ENCODE data around the gene STX1A. TPM values are rescaled to one million over a fixed set of nuclear protein-coding genes. Genes with fewer than 3 reads are reported as not detected.

Gene STX1A
- total and polyA plus RNA-seq, 2 of the 8 experiments (the other 6 are each of a cell fraction or from before 2014, with no cell fraction given): 13.5 to 17.5 TPM

- no peak for TF ChIP-seq SIX5 (IDR thresholded peaks at IDR 0.05; ENCODE audit: low read depth, low read length)
- no peak for TF ChIP-seq GTF2F1 (IDR thresholded peaks at IDR 0.05; ENCODE audit: borderline replicate concordance, low read depth, low read length)
- TF ChIP-seq JUN (IDR thresholded peaks at IDR 0.05; ENCODE audit: low read depth, low read length): no peak
- no peak for TF ChIP-seq SP4 (IDR thresholded peaks at IDR 0.05; ENCODE audit: low read length)
- TF ChIP-seq, protein P1, sequence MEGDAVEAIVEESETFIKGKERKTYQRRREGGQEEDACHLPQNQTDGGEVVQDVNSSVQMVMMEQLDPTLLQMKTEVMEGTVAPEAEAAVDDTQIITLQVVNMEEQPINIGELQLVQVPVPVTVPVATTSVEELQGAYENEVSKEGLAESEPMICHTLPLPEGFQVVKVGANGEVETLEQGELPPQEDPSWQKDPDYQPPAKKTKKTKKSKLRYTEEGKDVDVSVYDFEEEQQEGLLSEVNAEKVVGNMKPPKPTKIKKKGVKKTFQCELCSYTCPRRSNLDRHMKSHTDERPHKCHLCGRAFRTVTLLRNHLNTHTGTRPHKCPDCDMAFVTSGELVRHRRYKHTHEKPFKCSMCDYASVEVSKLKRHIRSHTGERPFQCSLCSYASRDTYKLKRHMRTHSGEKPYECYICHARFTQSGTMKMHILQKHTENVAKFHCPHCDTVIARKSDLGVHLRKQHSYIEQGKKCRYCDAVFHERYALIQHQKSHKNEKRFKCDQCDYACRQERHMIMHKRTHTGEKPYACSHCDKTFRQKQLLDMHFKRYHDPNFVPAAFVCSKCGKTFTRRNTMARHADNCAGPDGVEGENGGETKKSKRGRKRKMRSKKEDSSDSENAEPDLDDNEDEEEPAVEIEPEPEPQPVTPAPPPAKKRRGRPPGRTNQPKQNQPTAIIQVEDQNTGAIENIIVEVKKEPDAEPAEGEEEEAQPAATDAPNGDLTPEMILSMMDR (IDR thresholded peaks at IDR 0.05; ENCODE audit: control extremely low read depth in 1 of 3, insufficient read depth in 1 of 3, low read depth in 1 of 3, low read length in 3 of 3): no peak
- no peak for TF ChIP-seq SUZ12 (IDR thresholded peaks at IDR 0.05; ENCODE audit: low read length)
Observed at GRCh38 chr7:73746378-73746777, 26.9 kb upstream of the STX1A start (continued).

All from H1 (cell line).